ENCODE data around the gene CFAP299.

CFAP299 gene

DNA sequence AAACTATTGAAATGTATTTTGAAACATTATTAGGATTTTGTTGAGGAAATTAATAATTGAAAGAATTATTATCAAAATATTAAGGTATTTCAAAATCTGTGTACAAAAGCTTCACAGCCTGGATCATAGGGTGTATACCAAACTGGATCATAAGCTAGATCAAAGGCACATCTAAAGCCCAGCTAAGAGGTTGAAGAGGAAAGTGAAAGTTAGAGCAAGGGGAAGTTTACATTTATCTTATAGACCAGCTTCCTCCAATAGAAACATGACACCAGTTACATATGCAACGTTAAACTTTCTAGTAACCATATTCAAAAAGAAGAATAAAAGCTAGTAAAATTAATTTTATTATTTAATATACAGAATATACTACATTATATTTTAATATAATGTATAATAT is 467.8 kb downstream of the CFAP299 start:
- FAIRE-seq = no peak
- DNase-seq (ENCODE audit: low spot score) = no peak

GRCh38 chr4:80806472-80806871 is 470.9 kb downstream of the CFAP299 start:
- DNase-seq (ENCODE audit: low spot score) (no peak), FAIRE-seq (no peak)

GRCh38 chr4:80809039-80809729 is 473.7 kb downstream of the CFAP299 start:
- no peak for DNase-seq (ENCODE audit: low spot score)
- FAIRE-seq = no peak

GRCh38 chr4:80811406-80811805 is 475.9 kb downstream of the CFAP299 start:
- DNase-seq (ENCODE audit: low spot score) (no peak), FAIRE-seq (no peak)

DNA sequence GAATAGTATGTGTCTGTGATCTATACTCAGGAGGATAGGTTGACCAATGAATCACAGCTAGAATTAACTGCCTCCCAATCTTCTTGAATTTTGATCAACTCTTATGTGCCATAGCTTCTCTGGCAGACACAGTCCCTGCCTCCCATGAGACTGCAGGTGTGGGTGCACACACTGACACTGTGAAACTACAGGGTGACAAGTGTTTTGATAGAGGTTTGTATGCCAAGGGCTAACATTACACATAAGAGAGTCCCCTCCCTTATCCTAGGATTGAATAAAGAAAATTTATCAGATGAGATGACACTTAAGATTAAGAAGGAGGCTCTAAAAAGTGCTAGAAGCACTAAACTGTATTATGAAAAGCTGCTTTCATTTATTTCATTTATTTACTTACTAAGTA is 476.6 kb downstream of the CFAP299 start:
- no peak for DNase-seq (ENCODE audit: low spot score)
- no peak for FAIRE-seq

- no peak for DNase-seq (ENCODE audit: low spot score)
- FAIRE-seq = no peak
These were observed 478.7 kb downstream of the CFAP299 start for GRCh38 chr4:80814266-80814665.

GRCh38 chr4:80831383-80832361 is 496.1 kb downstream of the CFAP299 start:
- no peak for DNase-seq (ENCODE audit: low spot score)
- FAIRE-seq = no peak

GRCh38 chr4:80839281-80839680 is 503.8 kb downstream of the CFAP299 start:
- FAIRE-seq (no peak), DNase-seq (ENCODE audit: low spot score) (no peak)

DNA sequence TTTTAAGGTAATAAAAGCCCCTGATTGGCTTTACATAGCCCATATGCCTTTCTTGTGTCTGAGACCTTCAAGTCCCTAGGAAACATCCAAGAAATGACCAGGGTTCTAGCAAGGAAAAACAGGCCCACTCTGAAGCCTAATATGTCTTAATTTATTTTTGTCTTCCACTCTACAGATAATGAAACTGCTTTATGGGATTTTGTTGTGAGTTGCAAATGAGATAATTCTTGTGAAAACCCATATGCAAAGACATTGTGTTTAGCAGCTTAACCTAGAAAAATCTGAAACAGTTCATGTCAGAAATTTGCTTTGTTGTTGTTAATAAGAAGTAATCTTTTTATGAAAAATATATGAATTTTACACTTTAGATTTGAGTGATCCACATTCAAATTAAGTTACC is 504.3 kb downstream of the CFAP299 start:
- FAIRE-seq (no peak), DNase-seq (ENCODE audit: low spot score) (no peak)

- DNase-seq (ENCODE audit: low spot score) = no peak
- no peak for FAIRE-seq
These were observed 504.9 kb downstream of the CFAP299 start for GRCh38 chr4:80840396-80840795.

DNA sequence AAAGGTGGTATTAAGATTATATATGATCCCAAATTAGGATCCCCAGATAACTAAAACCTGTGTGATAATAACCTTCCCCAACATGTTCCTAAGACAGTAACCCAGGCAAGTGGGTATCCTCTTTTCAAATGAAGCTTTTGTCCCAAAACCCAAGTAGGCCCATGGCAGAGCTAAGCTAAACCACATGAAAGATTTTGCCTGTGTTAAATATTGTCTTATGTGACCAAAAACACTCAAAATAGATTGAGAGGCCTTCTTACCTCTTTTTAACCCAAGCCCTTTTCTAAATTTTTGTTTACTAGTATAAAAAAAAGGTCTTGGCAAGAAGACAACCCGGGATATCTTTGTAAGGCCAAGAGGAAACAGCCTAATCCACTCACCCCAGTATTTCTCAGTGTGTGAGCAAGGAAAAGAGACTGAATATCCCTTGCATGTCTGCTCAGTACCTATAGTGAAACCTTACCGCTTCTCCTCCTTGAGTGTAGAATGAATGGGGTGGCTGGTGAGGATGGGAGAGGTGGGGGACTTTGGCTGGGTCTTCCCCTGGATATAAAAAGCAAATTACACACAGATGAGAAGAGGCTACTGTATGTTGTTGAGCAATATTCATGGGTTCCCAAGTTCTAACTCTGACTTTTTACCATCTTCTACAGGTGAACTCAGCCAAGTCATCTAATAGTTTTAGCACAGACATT is 506.2 kb downstream of the CFAP299 start:
- FAIRE-seq (no peak), DNase-seq (ENCODE audit: low spot score) (no peak)

DNA sequence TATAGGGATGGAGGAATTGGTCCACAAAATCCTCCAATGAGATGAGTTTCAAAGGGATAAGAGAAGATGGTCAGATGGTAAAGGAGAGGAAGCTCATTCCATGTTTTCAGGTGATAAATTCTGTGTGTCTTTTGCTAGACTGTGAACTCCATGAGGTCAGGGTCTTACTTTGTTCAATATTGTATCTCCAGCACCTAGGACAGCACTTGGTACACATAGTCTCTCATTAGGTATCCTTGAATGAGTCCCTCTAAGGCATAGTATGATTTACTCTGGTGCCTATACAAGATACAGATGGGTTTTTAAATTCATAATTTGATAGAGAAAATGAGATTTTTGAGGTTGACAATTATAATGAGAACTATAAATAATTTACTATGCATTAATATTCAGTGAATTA is 510.7 kb downstream of the CFAP299 start:
- DNase-seq (ENCODE audit: low spot score) (no peak), FAIRE-seq (no peak)

DNA sequence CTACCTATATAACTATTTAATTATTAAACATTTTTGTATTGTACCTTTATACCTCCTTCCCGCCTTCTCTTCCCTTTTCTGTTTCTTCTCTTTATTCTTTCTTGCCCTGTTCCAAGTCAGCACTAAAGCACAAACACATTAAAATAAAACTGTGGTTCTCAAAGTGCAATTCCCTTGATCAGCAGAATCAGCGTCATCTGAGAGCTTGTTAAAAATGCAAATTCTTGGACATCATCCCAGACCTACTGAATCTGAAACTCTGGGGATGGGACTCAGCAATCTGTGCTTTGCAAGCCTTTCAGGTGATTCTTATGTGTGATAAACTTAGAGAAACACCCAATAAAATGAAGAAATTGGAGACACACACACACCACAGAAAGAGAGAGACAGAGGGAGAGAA is 516.5 kb downstream of the CFAP299 start:
- FAIRE-seq = no peak

GRCh38 chr4:80873571-80873970 is 538.0 kb downstream of the CFAP299 start:
- DNase-seq (ENCODE audit: low spot score) = no peak
- FAIRE-seq = no peak

More for the DNA sequence above, 516.5 kb downstream of the CFAP299 start:
- DNase-seq (ENCODE audit: low spot score) = no peak

- DNase-seq (ENCODE audit: low spot score) = no peak
- no peak for FAIRE-seq
These were observed 539.4 kb downstream of the CFAP299 start for GRCh38 chr4:80874979-80875378.

DNA sequence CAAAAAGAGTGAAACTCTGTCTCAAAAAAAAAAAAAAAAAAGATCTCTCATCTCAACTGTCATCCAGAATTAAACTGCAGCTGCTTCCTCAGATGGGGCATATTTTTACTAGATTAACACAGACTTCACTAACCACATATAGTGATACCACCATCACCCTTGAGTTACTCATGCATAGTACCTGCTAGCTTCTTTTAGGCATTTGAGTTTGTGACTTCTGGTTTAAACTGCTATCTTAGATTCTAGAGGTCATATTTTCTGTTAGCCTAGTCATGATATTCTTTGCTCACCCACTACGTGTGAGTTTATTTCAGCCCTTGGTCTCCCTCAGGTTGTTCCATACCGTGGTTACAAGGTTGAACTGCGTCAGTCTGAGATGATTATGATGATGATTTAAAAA is 540.1 kb downstream of the CFAP299 start:
- FAIRE-seq = no peak
- DNase-seq (ENCODE audit: low spot score) = no peak

GRCh38 chr4:80876810-80877209 is 541.3 kb downstream of the CFAP299 start:
- FAIRE-seq (no peak), DNase-seq (ENCODE audit: low spot score) (no peak)

GRCh38 chr4:80878218-80878617 is 542.7 kb downstream of the CFAP299 start:
- FAIRE-seq (no peak), DNase-seq (ENCODE audit: low spot score) (no peak)

- no peak for DNase-seq (ENCODE audit: low spot score)
- no peak for FAIRE-seq
These were observed 562.2 kb downstream of the CFAP299 start for GRCh38 chr4:80897537-80898303.

GRCh38 chr4:80900908-80901307 is 565.4 kb downstream of the CFAP299 start:
- no peak for FAIRE-seq
- DNase-seq (ENCODE audit: low spot score) = no peak

DNA sequence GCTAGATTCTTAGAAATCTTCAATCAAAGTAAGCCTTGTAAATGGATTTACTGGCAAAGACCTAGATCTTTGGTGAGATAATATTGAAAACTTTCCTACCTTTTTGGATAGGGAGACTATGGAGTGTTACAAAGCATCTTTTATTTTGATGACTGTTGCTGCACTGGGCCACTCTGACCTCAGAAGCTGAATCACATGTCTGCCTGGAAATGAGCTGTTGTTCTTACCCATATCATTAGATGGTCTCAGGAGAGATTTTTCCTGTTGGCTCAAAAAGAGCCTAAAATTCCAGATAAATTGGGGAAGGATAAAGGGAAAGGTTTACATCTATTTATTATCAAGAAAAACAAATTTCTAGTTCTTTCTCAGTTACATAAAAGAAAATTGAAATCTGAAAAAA is 567.5 kb downstream of the CFAP299 start:
- no peak for FAIRE-seq

More for the DNA sequence above, 567.5 kb downstream of the CFAP299 start:
- no peak for DNase-seq (ENCODE audit: low spot score)

Measured in RCC 7860 (cell line).